Suprapubic skin (tissue), 4 donors: ENCODE measurements around the gene MOB4.

Experiments
- EP300 ChIP-seq: sonication (generic); formaldehyde crosslinking; IDR thresholded peaks from one replicate; pipeline ENCODE4 v1.6.1; 2017; ENCODE audit warnings: antibody characterized with exemption
- POLR2A ChIP-seq, 2 donors: fragments of 450-650 bp; IDR thresholded peaks; one replicate each; pipeline ENCODE4 v1.6.1; 2017; ENCODE audit warnings: antibody characterized with exemption in 2 of 2, mild to moderate bottlenecking in 2 of 2, moderate library complexity in 2 of 2
- POLR2AphosphoS5 ChIP-seq, 3 donors: sonication (generic); formaldehyde crosslinking; IDR thresholded peaks; one replicate each; pipeline ENCODE4 v1.6.1; 2017; ENCODE audit warnings: antibody characterized with exemption in 3 of 3
- TF ChIP-seq, protein P1 (sequence below), 2 donors: fragments of 200-600 bp in 1 of 2; fragments of 450-650 bp in 1 of 2; sonication (generic) in 1 of 2; IDR thresholded peaks; one replicate each; pipeline ENCODE4 v1.5.1; 2016 to 2019; ENCODE audit warnings: antibody characterized with exemption in 2 of 2, mild to moderate bottlenecking in 1 of 2, moderate library complexity in 1 of 2

DNA sequence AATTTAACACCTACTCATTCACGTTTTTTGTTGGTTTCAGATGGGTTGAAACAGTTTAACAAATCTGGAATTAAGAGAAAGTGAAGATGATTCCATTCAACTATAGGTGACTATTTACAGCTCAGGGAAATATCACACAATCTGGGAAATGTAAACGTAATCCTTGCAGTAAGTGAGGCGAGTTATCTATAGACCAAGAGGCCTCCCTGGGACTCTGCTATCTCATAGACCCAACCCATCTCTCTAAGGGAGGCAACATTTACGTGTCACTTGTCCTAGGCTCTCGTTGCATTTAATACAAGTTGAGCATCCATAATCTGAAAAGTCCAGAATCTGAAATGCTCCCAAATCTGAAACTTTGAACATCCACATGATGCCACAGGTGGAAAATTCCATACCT is 2.0 kb upstream of the MOB4 start:
- TF ChIP-seq, protein P1, sequence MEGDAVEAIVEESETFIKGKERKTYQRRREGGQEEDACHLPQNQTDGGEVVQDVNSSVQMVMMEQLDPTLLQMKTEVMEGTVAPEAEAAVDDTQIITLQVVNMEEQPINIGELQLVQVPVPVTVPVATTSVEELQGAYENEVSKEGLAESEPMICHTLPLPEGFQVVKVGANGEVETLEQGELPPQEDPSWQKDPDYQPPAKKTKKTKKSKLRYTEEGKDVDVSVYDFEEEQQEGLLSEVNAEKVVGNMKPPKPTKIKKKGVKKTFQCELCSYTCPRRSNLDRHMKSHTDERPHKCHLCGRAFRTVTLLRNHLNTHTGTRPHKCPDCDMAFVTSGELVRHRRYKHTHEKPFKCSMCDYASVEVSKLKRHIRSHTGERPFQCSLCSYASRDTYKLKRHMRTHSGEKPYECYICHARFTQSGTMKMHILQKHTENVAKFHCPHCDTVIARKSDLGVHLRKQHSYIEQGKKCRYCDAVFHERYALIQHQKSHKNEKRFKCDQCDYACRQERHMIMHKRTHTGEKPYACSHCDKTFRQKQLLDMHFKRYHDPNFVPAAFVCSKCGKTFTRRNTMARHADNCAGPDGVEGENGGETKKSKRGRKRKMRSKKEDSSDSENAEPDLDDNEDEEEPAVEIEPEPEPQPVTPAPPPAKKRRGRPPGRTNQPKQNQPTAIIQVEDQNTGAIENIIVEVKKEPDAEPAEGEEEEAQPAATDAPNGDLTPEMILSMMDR (IDR thresholded peaks at IDR 0.05): no peak
- TF ChIP-seq POLR2A (IDR thresholded peaks at IDR 0.05) (no peak), POLR2AphosphoS5 (IDR thresholded peaks at IDR 0.05) (no peak), EP300 (no peak)
